Suppressor macrophage (primary cell): ENCODE data around the gene PHF10.

Experiments used
- DNase-seq, 4 experiments: peaks; one replicate each; pipeline ENCODE4 v3.0.0-alpha.2; 2020 to 2022

The PHF10 gene

DNA sequence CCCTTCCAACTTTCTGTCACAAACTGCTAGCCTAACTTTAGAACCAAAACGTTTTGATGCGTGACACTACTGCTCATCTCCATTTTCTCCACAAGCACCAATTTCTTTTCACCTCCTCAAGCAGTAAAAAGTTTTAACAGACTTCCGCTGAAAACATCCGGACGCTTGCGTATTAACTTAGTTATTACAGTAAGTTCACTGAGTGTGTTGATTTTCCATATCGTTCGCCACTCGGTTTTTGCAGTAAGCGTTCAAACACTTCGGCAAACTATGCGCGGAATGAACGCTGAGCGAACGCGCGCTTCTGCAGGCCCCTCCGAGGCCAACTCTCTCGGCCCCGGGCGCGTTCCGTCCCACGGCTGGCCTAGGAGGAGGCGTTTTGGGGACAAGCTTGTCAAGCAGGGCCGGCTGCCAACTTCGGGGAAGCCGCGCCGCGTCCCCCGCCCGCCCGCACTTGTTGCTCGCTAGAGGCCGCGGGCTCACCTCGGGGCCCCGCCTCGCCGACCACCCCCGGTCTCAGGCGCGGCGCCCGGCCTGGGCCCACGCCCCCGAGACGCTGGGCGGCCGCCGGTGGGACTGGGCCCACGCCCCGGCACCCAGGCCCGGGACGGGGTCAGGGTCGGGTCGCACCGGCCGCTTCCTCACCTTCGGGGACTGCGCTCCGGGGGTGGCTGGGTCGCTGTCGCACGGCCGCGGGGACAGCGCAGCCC is 945 bp downstream of the PHF10 start:
- peak; percentile 57 to 80 (median 70) for DNase-seq

GRCh38 chr6:169722362-169723199 is 1.7 kb downstream of the PHF10 start:
- DNase-seq: peak; percentile 72 to 82 (median 77)

GRCh38 chr6:169720207-169720855 is 4.0 kb downstream of the PHF10 start:
- DNase-seq: no peak

GRCh38 chr6:169719117-169719516 is 5.2 kb downstream of the PHF10 start:
- no peak for DNase-seq

DNA sequence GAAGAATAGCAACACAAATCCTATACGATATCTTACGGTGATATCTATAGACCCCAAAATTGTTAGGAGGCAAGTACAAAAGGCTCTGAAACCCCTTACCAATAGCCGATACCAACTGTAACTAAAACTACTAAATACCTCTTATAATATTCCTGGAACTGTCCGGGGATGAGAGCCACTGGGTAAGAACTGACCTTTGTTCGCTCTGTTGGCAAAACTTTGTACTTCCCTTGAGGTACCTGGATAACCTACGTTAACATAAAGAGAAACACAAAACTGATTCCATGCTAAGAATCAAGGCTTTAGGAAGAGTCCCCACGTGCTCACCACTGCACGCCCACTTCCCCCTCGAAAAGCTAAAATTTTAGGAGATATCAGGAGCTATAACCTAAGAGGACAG is 9.7 kb downstream of the PHF10 start:
- DNase-seq: no peak

DNA sequence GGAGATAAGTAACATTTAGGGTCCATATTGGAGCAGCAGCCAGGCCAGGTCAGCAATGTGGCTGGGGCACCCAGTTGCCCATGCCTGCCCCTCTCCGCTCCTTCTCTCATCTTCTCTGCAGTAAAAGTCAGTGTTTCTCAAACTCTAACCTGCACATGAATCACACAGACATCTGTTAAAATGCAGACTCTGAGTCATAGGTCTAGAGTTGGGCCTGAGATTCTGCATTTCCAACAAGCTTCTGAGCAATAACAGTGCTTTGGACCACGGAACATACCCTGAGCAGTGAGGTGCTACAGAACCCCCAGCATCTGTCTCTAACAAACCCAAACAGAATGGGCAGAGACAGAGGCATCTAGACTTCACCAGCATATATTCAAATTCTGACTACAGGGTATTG is 10.1 kb downstream of the PHF10 start:
- no peak for DNase-seq

GRCh38 chr6:169710009-169710408 is 14.3 kb downstream of the PHF10 start:
- DNase-seq: no peak

GRCh38 chr6:169709293-169709692 is 15.0 kb downstream of the PHF10 start:
- DNase-seq: no peak

DNA sequence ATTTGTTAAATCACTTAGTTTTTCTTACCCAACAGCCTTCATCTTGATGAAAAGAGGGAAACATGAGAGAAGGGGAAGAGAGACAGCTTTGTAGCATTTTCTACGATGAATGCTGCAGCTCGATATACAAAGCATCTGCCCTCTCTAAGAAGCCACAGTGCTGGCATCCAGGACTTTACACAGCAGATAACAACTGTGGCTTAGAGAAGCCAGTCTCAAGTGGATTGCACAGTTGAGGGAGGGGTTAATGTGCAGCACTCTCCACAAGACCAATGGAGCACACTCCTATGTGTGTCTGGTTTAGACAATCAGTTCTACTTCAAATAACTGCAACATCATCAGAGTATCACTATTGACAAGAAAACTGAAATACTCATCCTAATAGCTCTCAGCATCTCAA is 16.5 kb downstream of the PHF10 start:
- DNase-seq: no peak

GRCh38 chr6:169702840-169703246 is 21.5 kb downstream of the PHF10 start:
- DNase-seq: peak in 1 of 4 experiments; percentile 13

GRCh38 chr6:169701954-169702839 is 22.1 kb downstream of the PHF10 start, which contains the start of the genes C6orf120 and WDR27:
Gene C6orf120 (plus strand): TSS chr6:169702126. CDS start chr6:169702460, 334 bp downstream.
Gene WDR27 (minus strand): TSS chr6:169702029. CDS start chr6:169689005, 13,024 bp downstream.
- DNase-seq: peak; percentile 100

GRCh38 chr6:169701311-169701953 is 22.9 kb downstream of the PHF10 start:
- DNase-seq: peak; percentile 9 to 45 (median 31)

DNA sequence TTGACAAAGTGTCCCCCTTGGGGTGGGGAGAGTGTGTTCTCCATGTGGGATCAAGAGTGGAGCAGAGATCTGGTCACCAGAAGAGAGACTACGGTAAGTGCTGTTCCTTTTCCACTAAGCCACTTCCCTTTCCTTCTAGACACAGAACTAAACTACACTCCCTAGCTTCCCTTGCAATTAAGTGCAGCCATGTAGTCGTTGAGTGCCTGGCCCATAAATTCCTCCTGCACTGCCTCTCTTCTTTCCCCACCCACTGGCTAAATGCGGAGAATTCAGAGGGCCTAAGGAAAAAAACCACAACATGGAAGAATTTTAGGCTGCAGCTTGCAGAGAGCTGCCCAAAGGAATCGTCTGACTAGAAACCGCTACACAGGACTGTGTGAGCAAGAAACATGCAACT is 24.0 kb downstream of the PHF10 start:
- peak; percentile 19 to 69 (median 56) for DNase-seq

DNA sequence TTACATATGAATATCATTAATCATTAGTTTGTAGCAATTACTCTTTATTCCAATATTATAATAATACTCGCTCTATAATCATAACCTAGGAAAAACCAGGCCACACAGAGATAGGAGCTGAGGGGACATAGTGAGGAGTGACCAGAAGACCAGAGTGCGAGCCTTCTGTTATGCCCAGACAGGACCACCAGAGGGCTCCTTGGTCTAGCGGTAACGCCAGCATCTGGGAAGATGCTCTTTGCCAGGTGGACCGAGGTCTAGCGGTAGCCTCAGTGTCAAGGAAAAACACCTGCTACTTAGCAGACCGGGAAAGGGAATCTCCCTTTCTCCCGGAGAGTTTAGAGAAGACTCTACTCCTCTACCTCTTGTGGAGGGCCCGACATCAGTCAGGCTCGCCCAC is 27.2 kb downstream of the PHF10 start:
- DNase-seq: peak in 1 of 4 experiments; percentile 18

DNA sequence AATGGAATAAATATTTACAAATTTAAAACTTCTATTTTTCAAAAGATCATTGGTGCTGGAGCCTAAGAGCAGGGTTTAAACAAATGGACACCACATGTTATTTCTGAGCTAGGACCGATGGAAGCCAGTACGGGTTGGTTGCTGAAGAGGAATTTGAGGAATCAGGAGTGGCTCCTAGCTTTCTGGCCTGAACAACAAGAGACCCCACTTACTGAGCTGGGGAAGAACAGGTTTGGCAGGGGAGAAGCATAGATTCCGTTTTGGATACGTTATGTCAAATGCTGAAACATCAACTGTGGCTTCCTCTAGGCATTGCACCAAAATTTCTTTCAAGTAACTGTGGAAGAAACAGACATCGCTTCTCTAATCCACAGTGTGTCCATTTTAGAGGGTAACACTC is 29.2 kb downstream of the PHF10 start:
- DNase-seq: no peak

DNA sequence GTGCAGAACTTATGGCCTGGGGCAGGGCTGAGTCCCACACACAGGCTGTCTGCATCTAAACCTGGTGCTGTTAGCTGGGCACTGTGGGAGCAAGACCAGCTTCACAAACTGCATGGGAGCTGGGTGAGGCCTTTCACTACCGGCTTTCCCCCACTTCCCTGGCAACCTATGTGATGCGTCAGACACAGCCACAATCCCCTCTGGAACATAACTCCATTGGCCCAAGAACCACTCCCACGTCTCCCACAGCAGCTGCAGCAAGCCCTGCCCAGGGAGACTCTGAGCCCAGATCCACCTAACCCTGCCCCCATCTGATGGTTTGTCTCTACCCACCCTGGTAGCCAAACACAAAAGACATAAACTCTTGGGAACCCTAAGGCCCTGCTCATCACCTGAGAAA is 31.8 kb downstream of the PHF10 start:
- no peak for DNase-seq

DNA sequence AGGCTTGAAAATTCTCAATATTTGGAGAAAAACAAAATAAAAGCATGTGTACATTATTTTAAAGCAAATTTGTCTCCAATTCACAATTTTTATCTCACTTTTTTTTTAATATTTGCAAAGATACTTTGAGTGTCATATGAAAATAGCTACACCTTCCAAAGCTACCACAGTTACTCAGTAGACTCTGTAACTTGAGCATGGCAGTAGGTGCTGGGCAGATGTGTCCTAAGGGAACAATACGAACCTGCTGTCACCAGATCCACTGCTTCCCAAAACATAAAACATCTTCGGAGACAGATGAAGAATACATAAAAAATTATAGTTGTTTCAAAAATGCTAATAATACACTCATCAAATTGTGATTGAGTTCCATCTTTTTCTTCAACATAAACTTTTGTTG is 33.0 kb downstream of the PHF10 start:
- no peak for DNase-seq

DNA sequence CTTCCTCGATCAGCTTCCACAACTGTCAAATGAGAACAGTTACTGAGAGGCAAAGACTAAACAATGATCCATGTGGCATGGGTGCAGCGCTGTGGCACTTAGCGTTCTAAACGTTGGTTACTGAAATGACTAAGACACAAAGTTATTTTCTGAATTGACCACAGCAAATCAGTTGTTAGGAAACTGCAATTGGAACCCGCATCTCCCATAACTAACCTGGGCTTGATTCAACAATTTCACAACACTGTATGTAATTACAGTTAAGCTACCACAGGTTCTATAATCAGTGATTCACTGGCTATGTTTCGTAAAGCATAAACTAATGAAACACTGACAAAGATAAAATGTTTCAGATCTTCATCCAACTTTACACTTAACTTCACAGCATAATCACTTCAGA is 35.0 kb downstream of the PHF10 start:
- no peak for DNase-seq

DNA sequence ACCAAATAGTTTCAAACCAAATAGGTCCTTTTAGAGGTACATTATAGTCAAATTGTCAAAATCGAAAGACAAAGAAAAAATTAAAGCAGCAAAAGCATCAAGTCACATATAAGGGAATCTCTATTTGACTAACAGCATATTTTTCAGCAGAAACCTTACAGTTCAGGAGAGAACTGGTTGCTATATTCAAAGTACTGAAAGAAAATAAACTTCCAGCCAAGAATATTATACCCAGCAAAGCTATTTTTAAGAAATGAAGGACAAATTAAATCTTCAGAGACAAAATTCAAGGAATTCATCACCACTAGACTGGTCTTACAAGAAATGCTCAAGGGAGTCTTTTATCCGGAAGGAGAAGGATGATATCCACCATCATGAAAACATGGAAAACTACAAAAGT is 38.4 kb downstream of the PHF10 start:
- DNase-seq: no peak

GRCh38 chr6:169684056-169684455 is 40.2 kb downstream of the PHF10 start:
- no peak for DNase-seq

DNA sequence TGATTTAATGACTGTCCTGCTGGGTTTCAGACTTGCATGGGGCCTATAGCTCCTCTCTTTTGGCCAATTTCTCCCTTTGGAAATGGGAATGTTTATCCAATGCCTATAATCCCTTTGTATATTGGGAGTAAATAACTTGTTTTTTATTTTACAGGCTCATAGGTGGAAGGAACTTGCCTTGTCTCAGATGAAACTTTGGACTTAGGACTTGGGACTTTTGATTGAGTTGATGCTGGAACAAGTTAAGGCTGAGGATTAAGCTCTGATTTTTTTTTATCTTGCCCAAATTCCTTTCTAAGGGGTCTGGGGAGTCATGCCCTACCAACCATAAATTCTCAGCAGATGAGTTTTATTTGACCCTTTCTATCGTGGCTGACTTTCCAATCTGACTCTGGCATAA is 46.0 kb downstream of the PHF10 start:
- no peak for DNase-seq

DNA sequence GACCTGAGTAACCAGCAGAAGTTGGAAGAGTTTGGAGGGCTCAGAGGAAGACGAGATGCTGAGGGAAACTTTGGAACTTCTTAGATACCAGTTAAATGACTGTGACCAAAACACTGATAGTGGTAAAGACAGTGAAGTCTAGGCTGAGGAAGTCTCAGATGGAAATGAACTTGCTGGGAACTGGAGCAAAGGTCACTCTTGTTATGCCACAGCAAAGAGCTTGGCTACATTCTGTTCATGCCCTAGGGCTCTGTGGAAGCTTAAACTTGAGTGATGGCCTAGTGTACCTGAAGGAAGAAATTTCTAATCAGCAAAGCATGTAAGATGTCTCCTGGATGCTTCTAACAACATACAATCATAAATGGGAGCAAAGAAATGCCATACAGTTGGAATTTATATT is 47.2 kb downstream of the PHF10 start:
- no peak for DNase-seq
